ENCODE data around the gene P4HB.
"Not testable (repeated sequence)": the region's sequence is repeated elsewhere in the genome, so short reads cannot be mapped to it uniquely, and the experiment has no call there.

P4HB gene

GRCh38 chr17:81849457-81849856, 10.9 kb downstream of the P4HB start:
- in situ Hi-C loops (cut with HindIII; ENCODE audit: low sequenced_read_pairs): no loop called here

- in situ Hi-C loops (cut with HindIII; ENCODE audit: low sequenced_read_pairs): no loop called here
Measured at GRCh38 chr17:81846743-81847689, 13.3 kb downstream of the P4HB start.

GRCh38 chr17:81845881-81846742, 14.2 kb downstream of the P4HB start:
- in situ Hi-C loops (cut with HindIII; ENCODE audit: low sequenced_read_pairs): no loop called here

GRCh38 chr17:81845361-81845760, 15.0 kb downstream of the P4HB start:
- in situ Hi-C loops (cut with HindIII; ENCODE audit: low sequenced_read_pairs): no loop called here

GRCh38 chr17:81844887-81845286, 15.4 kb downstream of the P4HB start:
- in situ Hi-C loops (cut with HindIII; ENCODE audit: low sequenced_read_pairs): no loop called here

- in situ Hi-C loops (cut with HindIII; ENCODE audit: low sequenced_read_pairs): no loop called here
Measured at GRCh38 chr17:81844327-81844851, 15.9 kb downstream of the P4HB start.

GRCh38 chr17:81843713-81844326, 16.5 kb downstream of the P4HB start:
- in situ Hi-C loops (cut with HindIII; ENCODE audit: low sequenced_read_pairs): no loop called here

GRCh38 chr17:81842725-81843504, 17.4 kb downstream of the P4HB start:
- in situ Hi-C loops (cut with HindIII; ENCODE audit: low sequenced_read_pairs): no loop called here

GRCh38 chr17:81842378-81842724, 18.0 kb downstream of the P4HB start:
- in situ Hi-C loops (cut with HindIII; ENCODE audit: low sequenced_read_pairs): no loop called here

- in situ Hi-C loops (cut with HindIII; ENCODE audit: low sequenced_read_pairs): no loop called here
Measured at GRCh38 chr17:81841866-81842265, 18.5 kb downstream of the P4HB start.

- in situ Hi-C loops (cut with HindIII; ENCODE audit: low sequenced_read_pairs): no loop called here
Measured at GRCh38 chr17:81840826-81841778, 19.2 kb downstream of the P4HB start.

- in situ Hi-C loops (cut with HindIII; ENCODE audit: low sequenced_read_pairs): not testable (repeated sequence)
Measured at GRCh38 chr17:81840059-81840458, 20.3 kb downstream of the P4HB start.

GRCh38 chr17:81839301-81839700, 21.0 kb downstream of the P4HB start:
- in situ Hi-C loops (cut with HindIII; ENCODE audit: low sequenced_read_pairs): no loop called here

GRCh38 chr17:81838753-81839255, 21.5 kb downstream of the P4HB start:
- in situ Hi-C loops (cut with HindIII; ENCODE audit: low sequenced_read_pairs): no loop called here

GRCh38 chr17:81837641-81838040, 22.7 kb downstream of the P4HB start:
- in situ Hi-C loops (cut with HindIII; ENCODE audit: low sequenced_read_pairs): no loop called here

GRCh38 chr17:81834831-81835267, 25.5 kb downstream of the P4HB start, which contains the start of gene PPP1R27:
Gene PPP1R27 (minus strand): TSS chr17:81835050. CDS start chr17:81834953, 97 bp downstream.
- in situ Hi-C loops (cut with HindIII; ENCODE audit: low sequenced_read_pairs): no loop called here

- in situ Hi-C loops (cut with HindIII; ENCODE audit: low sequenced_read_pairs): no loop called here
Measured at GRCh38 chr17:81833921-81834830, 26.2 kb downstream of the P4HB start.
